ENCODE results near the gene COL6A2. TPM values are rescaled to one million over a fixed set of nuclear protein-coding genes. Genes with fewer than 3 reads are reported as not detected.

The COL6A2 gene
- total and polyA plus RNA-seq, 2 experiments from 2014 or later, result 509 to 832 TPM

DNA sequence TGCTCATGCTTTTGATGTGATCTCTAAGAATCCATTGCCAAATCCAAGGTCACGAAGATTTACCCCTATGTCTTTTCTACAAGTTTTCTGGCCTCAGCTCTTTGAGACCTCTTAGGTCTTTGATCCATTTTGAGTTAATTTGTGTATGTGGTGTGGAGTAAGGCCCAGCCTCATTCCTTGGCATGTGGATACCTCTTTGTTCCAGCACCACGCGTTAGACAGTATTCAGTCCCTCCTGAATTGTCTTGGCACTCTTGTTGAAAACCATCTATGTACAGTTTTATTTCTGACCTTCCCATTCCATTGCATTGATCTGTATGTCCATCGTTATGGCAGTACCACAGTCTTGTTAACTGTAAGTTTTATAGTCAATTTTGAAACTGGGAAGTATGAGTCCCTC, 65.5 kb downstream of the COL6A2 start:
- WGBS (ENCODE audit: low lambda C conversion rate, missing lambda C conversion rate), result 95% methylated on average over 4 of the region's 4 CpGs
- H2AFZ ChIP-seq, result no peak overlapping the region
- TF ChIP-seq EZH2phosphoT487 (IDR thresholded peaks at IDR 0.05; ENCODE audit: low read depth, severe bottlenecking, unreplicated experiment) (no peak), EZH2 (IDR thresholded peaks at IDR 0.05; ENCODE audit: borderline replicate concordance) (no peak)
- TF ChIP-seq, protein P1, sequence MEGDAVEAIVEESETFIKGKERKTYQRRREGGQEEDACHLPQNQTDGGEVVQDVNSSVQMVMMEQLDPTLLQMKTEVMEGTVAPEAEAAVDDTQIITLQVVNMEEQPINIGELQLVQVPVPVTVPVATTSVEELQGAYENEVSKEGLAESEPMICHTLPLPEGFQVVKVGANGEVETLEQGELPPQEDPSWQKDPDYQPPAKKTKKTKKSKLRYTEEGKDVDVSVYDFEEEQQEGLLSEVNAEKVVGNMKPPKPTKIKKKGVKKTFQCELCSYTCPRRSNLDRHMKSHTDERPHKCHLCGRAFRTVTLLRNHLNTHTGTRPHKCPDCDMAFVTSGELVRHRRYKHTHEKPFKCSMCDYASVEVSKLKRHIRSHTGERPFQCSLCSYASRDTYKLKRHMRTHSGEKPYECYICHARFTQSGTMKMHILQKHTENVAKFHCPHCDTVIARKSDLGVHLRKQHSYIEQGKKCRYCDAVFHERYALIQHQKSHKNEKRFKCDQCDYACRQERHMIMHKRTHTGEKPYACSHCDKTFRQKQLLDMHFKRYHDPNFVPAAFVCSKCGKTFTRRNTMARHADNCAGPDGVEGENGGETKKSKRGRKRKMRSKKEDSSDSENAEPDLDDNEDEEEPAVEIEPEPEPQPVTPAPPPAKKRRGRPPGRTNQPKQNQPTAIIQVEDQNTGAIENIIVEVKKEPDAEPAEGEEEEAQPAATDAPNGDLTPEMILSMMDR (IDR thresholded peaks at IDR 0.05; ENCODE audit: poor library complexity), result no peak
- H3K9me2 ChIP-seq (replicated peaks; ENCODE audit: insufficient read depth), result no peaks in the 10 kb centered on the region
- H3K36me3 ChIP-seq (replicated peaks; ENCODE audit: insufficient read depth, low read depth), result no peaks in the 10 kb centered on the region
- no peaks in the 10 kb centered on the region for H3K27me3 ChIP-seq
- H3K4me3 ChIP-seq, result no peak overlapping the region
- no peak overlapping the region for H3K27ac ChIP-seq
- no peaks in the 10 kb centered on the region for H3K79me2 ChIP-seq
- H3K4me2 ChIP-seq, result no peak overlapping the region
- no peaks in the 10 kb centered on the region for H4K20me1 ChIP-seq (ENCODE audit: insufficient read depth, poor library complexity, severe bottlenecking)
- no peaks in the 10 kb centered on the region for H3K4me1 ChIP-seq (ENCODE audit: insufficient read depth)
- no peak for DNase-seq (ENCODE audit: low spot score)
- no peaks in the 10 kb centered on the region for H3K9me3 ChIP-seq (ENCODE audit: low read depth)

DNA sequence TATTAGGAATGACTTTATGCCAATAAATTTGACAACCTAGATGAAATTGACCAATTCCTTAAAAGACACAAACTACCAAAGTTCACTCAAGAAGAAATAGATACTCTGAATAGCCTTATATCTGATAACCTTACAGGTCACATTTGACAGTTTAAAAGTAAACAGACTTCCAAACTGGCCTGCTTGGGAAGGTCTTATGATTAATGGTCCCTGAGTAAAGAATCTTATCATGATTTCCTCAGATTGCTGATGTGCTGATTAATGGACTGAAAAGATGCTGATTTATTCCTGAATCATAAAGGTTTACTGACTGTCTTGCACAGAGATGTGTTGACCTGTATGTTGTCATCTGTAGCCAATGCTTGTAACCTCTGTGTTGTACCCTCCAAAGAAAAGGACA, 67.2 kb downstream of the COL6A2 start:
- no peaks in the 10 kb centered on the region for H3K36me3 ChIP-seq (replicated peaks; ENCODE audit: insufficient read depth, low read depth)
- H3K4me2 ChIP-seq, result no peak overlapping the region
- no peaks in the 10 kb centered on the region for H3K9me2 ChIP-seq (replicated peaks; ENCODE audit: insufficient read depth)
- TF ChIP-seq, protein P1 (IDR thresholded peaks at IDR 0.05; ENCODE audit: poor library complexity), result no peak
- no peak for TF ChIP-seq EZH2 (IDR thresholded peaks at IDR 0.05; ENCODE audit: borderline replicate concordance)
- no peak for TF ChIP-seq EZH2phosphoT487 (IDR thresholded peaks at IDR 0.05; ENCODE audit: low read depth, severe bottlenecking, unreplicated experiment)
- H3K27ac ChIP-seq, result no peak overlapping the region
- no peak for DNase-seq (ENCODE audit: low spot score)
- H3K27me3 ChIP-seq, result no peaks in the 10 kb centered on the region
- H3K4me1 ChIP-seq (ENCODE audit: insufficient read depth), result no peaks in the 10 kb centered on the region
- H3K9me3 ChIP-seq (ENCODE audit: low read depth), result no peaks in the 10 kb centered on the region
- H4K20me1 ChIP-seq (ENCODE audit: insufficient read depth, poor library complexity, severe bottlenecking), result no peaks in the 10 kb centered on the region
- H2AFZ ChIP-seq, result no peak overlapping the region
- H3K4me3 ChIP-seq, result no peak overlapping the region
- no peaks in the 10 kb centered on the region for H3K79me2 ChIP-seq

DNA sequence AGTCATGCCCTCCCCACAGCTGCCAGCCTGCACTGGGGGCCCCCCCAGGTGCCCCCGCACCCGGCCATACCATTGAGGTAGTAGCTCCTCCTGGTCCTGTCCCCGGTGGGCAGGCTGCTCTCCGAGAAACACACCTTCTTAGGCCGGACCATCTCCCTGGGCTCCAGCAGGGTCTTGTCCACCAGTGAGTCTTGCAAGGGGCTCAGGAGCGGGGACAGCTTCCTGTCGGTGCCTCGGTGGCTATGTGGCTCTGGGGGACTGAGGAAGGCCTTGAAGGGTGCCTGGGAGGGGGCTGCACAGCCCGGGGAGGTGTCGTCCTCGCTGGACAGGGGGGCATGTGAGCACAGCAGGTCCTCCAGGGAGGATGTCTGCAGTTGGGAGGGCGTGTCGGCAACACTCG, 70.3 kb downstream of the COL6A2 start:
- no peaks in the 10 kb centered on the region for H3K36me3 ChIP-seq (replicated peaks; ENCODE audit: insufficient read depth, low read depth)
- no peaks in the 10 kb centered on the region for H4K20me1 ChIP-seq (ENCODE audit: insufficient read depth, poor library complexity, severe bottlenecking)
- no peaks in the 10 kb centered on the region for H3K9me2 ChIP-seq (replicated peaks; ENCODE audit: insufficient read depth)
- H3K4me1 ChIP-seq (ENCODE audit: insufficient read depth), result no peaks in the 10 kb centered on the region
- no peaks in the 10 kb centered on the region for H3K9me3 ChIP-seq (ENCODE audit: low read depth)
- TF ChIP-seq EZH2 (IDR thresholded peaks at IDR 0.05; ENCODE audit: borderline replicate concordance) (no peak), EZH2phosphoT487 (IDR thresholded peaks at IDR 0.05; ENCODE audit: low read depth, severe bottlenecking, unreplicated experiment) (no peak)
- TF ChIP-seq, protein P1 (IDR thresholded peaks at IDR 0.05; ENCODE audit: poor library complexity), result no peak
- no peaks in the 10 kb centered on the region for H3K27me3 ChIP-seq
- no peak overlapping the region for H3K27ac ChIP-seq
- WGBS (ENCODE audit: low lambda C conversion rate, missing lambda C conversion rate), result 91% methylated on average over 13 of the region's 14 CpGs
- no peaks in the 10 kb centered on the region for H3K79me2 ChIP-seq
- no peak overlapping the region for H3K4me3 ChIP-seq
- H3K4me2 ChIP-seq, result no peak overlapping the region
- DNase-seq (ENCODE audit: low spot score), result no peak
- H2AFZ ChIP-seq, result no peak overlapping the region
